CD4-positive, CD25-positive, alpha-beta regulatory T cell (primary cell): ENCODE measurements around the gene CCSAP. TPM values are rescaled to one million over a fixed set of nuclear protein-coding genes. Genes with fewer than 3 reads are reported as not detected.
A peak's percentile ranks its signal among the peaks of the same experiment; 100 is the strongest.
"Not testable (repeated sequence)": the region's sequence is repeated elsewhere in the genome, so short reads cannot be mapped to it uniquely, and the experiment has no call there.

Experiments used
- ATAC-seq, 2 donors: fragments of 150-1000 bp; cut with Tn5 transposase; one replicate each; pipeline ENCODE4 v1.10.0; 2021; ENCODE audit warnings: low read depth in 2 of 2, moderate number of reproducible peaks in 2 of 2, moderate library complexity in 1 of 2
- DNase-seq, 3 donors: peaks; one replicate each; pipeline versions ENCODE4 v3.0.0 to v3.0.0-alpha.2; 2012 to 2022; ENCODE audit warnings: mixed read lengths in 1 of 3
- H3K27ac ChIP-seq: one replicate; pipeline ENCODE4 v1.7.0; 2013; ENCODE audit warnings: mild to moderate bottlenecking, low read length; ENCODE audit not compliant: insufficient read depth, poor library complexity, severe bottlenecking
- H3K27me3 ChIP-seq: one replicate; pipeline ENCODE4 v1.7.0; 2013; ENCODE audit warnings: low read length; ENCODE audit not compliant: control insufficient read depth, insufficient read depth
- H3K36me3 ChIP-seq: one replicate; pipeline ENCODE4 v1.7.0; 2013; ENCODE audit warnings: mild to moderate bottlenecking, low read length, moderate library complexity; ENCODE audit not compliant: control insufficient read depth, insufficient read depth
- H3K4me1 ChIP-seq: 2 replicates; pipeline ENCODE4 v1.7.0; 2013; ENCODE audit warnings: mild to moderate bottlenecking, low read length; ENCODE audit not compliant: insufficient read depth, control insufficient read depth, poor library complexity, severe bottlenecking
- H3K4me3 ChIP-seq: one replicate; pipeline ENCODE4 v1.7.0; 2013; ENCODE audit warnings: low read depth, mild to moderate bottlenecking, low read length, moderate library complexity
- H3K9me3 ChIP-seq, 2 experiments: 1 replicate in 1 of 2; 2 replicates in 1 of 2; pipeline ENCODE4 v1.7.0; 2013; ENCODE audit warnings: low read length in 2 of 2, mild to moderate bottlenecking in 1 of 2, moderate library complexity in 1 of 2; ENCODE audit not compliant: control insufficient read depth in 2 of 2
- H3K27ac Mint-ChIP-seq, 3 donors: one replicate each; pipeline ENCODE4 v1.8.0; 2020 to 2022; ENCODE audit warnings: mild to moderate bottlenecking in 3 of 3, mixed read lengths in 3 of 3, moderate library complexity in 2 of 3
- H3K27me3 Mint-ChIP-seq: one replicate; pipeline ENCODE4 v1.8.0; 2022; ENCODE audit warnings: mild to moderate bottlenecking, mixed read lengths
- H3K36me3 Mint-ChIP-seq: one replicate; pipeline ENCODE4 v1.8.0; 2020; ENCODE audit warnings: mixed read lengths
- H3K4me1 Mint-ChIP-seq, 4 donors: one replicate each; pipeline ENCODE4 v1.8.0; 2020 to 2022; ENCODE audit warnings: mixed read lengths in 4 of 4, mild to moderate bottlenecking in 1 of 4
- H3K4me3 Mint-ChIP-seq, 4 donors: one replicate each; pipeline ENCODE4 v1.8.0; 2020 to 2022; ENCODE audit warnings: mild to moderate bottlenecking in 4 of 4, mixed read lengths in 4 of 4, moderate library complexity in 3 of 4
- H3K9me3 Mint-ChIP-seq, 7 donors: one replicate each; pipeline ENCODE4 v1.8.0; 2020 to 2022; ENCODE audit warnings: mixed read lengths in 7 of 7, mild to moderate bottlenecking in 3 of 7, moderate library complexity in 2 of 7
- polyA plus RNA-seq, 4 donors: library from polyadenylated mRNA; unstranded; fragments of 300-500 nt; fragmentation: Illumina TruSeq; gene quantifications; one replicate each; pipeline ENCODE4 v1.2.3, GENCODE V29; 2021
- total RNA-seq: library from RNA; stranded (reverse); gene quantifications from one replicate; pipeline ENCODE4 v1.2.3, GENCODE V29; 2022

Gene CCSAP
- total and polyA plus RNA-seq, 5 donors from 2014 or later = 1.5 to 8.9 (median 2.8) TPM

- no peak overlapping the region for H3K4me3 Mint-ChIP-seq
- no peaks in the 10 kb centered on the region for H3K27me3 ChIP-seq
- H3K4me1 Mint-ChIP-seq = peaks cover 5 to 19% (median 11%) of the 10 kb centered on the region in 4 donors
- peaks cover 0 to 4% (median 2%) of the 10 kb centered on the region in 7 donors for H3K9me3 Mint-ChIP-seq
- H3K36me3 ChIP-seq = peaks cover 4% of the 10 kb centered on the region
- H3K36me3 Mint-ChIP-seq = peaks cover 9% of the 10 kb centered on the region
- no peaks in the 10 kb centered on the region for H3K4me1 ChIP-seq
- peaks cover 2 to 4% of the 10 kb centered on the region in 2 experiments for H3K9me3 ChIP-seq
- peaks cover 13% of the 10 kb centered on the region for H3K27me3 Mint-ChIP-seq
- no peak overlapping the region for H3K27ac ChIP-seq
- ATAC-seq = no peak
- H3K27ac Mint-ChIP-seq = no peak overlapping the region
- H3K4me3 ChIP-seq = no peak overlapping the region
- DNase-seq = no peak
These were observed 8.6 kb downstream of the CCSAP start for GRCh38 chr1:229334269-229334668.

- Mint-ChIP-seq H3K27ac (peak overlapping the region in 2 of 3 donors; percentile 33 to 72), H3K4me3 (no peak overlapping the region), H3K9me3 (peaks cover 0 to 4% (median 0%) of the 10 kb centered on the region in 7 donors), H3K27me3 (no peaks in the 10 kb centered on the region), H3K36me3 (peaks cover 19% of the 10 kb centered on the region), H3K4me1 (peaks cover 12 to 42% (median 13%) of the 10 kb centered on the region in 4 donors)
- ATAC-seq (no peak), DNase-seq (no peak)
- Histone ChIP-seq H3K9me3 (no peaks in the 10 kb centered on the region), H3K4me3 (no peak overlapping the region), H3K27me3 (no peaks in the 10 kb centered on the region), H3K36me3 (peaks cover 10% of the 10 kb centered on the region), H3K4me1 (peaks cover 17% of the 10 kb centered on the region), H3K27ac (no peak overlapping the region)
These were observed 14.1 kb downstream of the CCSAP start for GRCh38 chr1:229328598-229329362.

- DNase-seq = peak in 2 of 3 donors; percentile 29 to 36
- peaks cover 20% of the 10 kb centered on the region for H3K36me3 ChIP-seq
- Mint-ChIP-seq H3K4me1 (peaks cover 12 to 42% (median 13%) of the 10 kb centered on the region in 4 donors), H3K36me3 (peaks cover 23% of the 10 kb centered on the region), H3K4me3 (peak overlapping the region in 2 of 4 donors; percentile 8 to 40), H3K27ac (peak overlapping the region in 1 of 3 donors; percentile 99)
- ATAC-seq = peak in 1 of 2 donors; percentile 45
- not testable (repeated sequence) for H3K9me3 ChIP-seq, H3K4me3 ChIP-seq, H3K9me3 Mint-ChIP-seq, H3K27me3 ChIP-seq, H3K27me3 Mint-ChIP-seq, H3K27ac ChIP-seq
- peaks cover 17% of the 10 kb centered on the region for H3K4me1 ChIP-seq
These were observed 15.1 kb downstream of the CCSAP start for GRCh38 chr1:229327765-229328164.

GRCh38 chr1:229326601-229327000 lies 16.2 kb downstream of the CCSAP start:
- peak overlapping the region; percentile 43 for H3K4me3 ChIP-seq
- H3K27me3 Mint-ChIP-seq = no peaks in the 10 kb centered on the region
- H3K36me3 Mint-ChIP-seq = peaks cover 29% of the 10 kb centered on the region
- H3K27me3 ChIP-seq = no peaks in the 10 kb centered on the region
- peak in 1 of 2 donors; percentile 41 for ATAC-seq
- H3K4me1 ChIP-seq = peaks cover 17% of the 10 kb centered on the region
- H3K9me3 ChIP-seq = no peaks in the 10 kb centered on the region
- H3K27ac Mint-ChIP-seq = peak overlapping the region; percentile 87 to 99 (median 98)
- DNase-seq = peak in 2 of 3 donors; percentile 42 to 50
- H3K9me3 Mint-ChIP-seq = peaks cover 0 to 1% (median 0%) of the 10 kb centered on the region in 7 donors
- peaks cover 21% of the 10 kb centered on the region for H3K36me3 ChIP-seq
- H3K4me3 Mint-ChIP-seq = peak overlapping the region in 3 of 4 donors; percentile 60 to 75 (median 71)
- H3K27ac ChIP-seq = peak overlapping the region; percentile 58
- peaks cover 12 to 42% (median 13%) of the 10 kb centered on the region in 4 donors for H3K4me1 Mint-ChIP-seq

GRCh38 chr1:229325853-229326487 lies 16.9 kb downstream of the CCSAP start:
- peak overlapping the region; percentile 87 to 99 (median 98) for H3K27ac Mint-ChIP-seq
- Histone ChIP-seq H3K36me3 (peaks cover 21% of the 10 kb centered on the region), H3K4me3 (peak overlapping the region; percentile 67), H3K27ac (peak overlapping the region; percentile 58), H3K4me1 (peaks cover 17% of the 10 kb centered on the region), H3K9me3 (no peaks in the 10 kb centered on the region), H3K27me3 (no peaks in the 10 kb centered on the region)
- peaks cover 32% of the 10 kb centered on the region for H3K36me3 Mint-ChIP-seq
- H3K27me3 Mint-ChIP-seq = no peaks in the 10 kb centered on the region
- H3K4me3 Mint-ChIP-seq = peak overlapping the region; percentile 0 to 81 (median 66)
- H3K9me3 Mint-ChIP-seq = peaks cover 0 to 1% (median 0%) of the 10 kb centered on the region in 7 donors
- peaks cover 12 to 42% (median 13%) of the 10 kb centered on the region in 4 donors for H3K4me1 Mint-ChIP-seq
- DNase-seq (peak in 2 of 3 donors; percentile 46 to 55), ATAC-seq (peak in 1 of 2 donors; percentile 63)

GRCh38 chr1:229325401-229325800 lies 17.4 kb downstream of the CCSAP start:
- DNase-seq (no peak), ATAC-seq (no peak)
- Histone ChIP-seq H3K27me3 (no peaks in the 10 kb centered on the region), H3K27ac (peak overlapping the region; percentile 58), H3K4me3 (peak overlapping the region; percentile 67), H3K9me3 (no peaks in the 10 kb centered on the region), H3K4me1 (peaks cover 17% of the 10 kb centered on the region), H3K36me3 (peaks cover 21% of the 10 kb centered on the region)
- peaks cover 0 to 1% (median 0%) of the 10 kb centered on the region in 7 donors for H3K9me3 Mint-ChIP-seq
- H3K36me3 Mint-ChIP-seq = peaks cover 36% of the 10 kb centered on the region
- peak overlapping the region in 3 of 4 donors; percentile 60 to 81 (median 71) for H3K4me3 Mint-ChIP-seq
- H3K27ac Mint-ChIP-seq = peak overlapping the region; percentile 87 to 99 (median 98)
- peaks cover 12 to 42% (median 13%) of the 10 kb centered on the region in 4 donors for H3K4me1 Mint-ChIP-seq
- H3K27me3 Mint-ChIP-seq = no peaks in the 10 kb centered on the region

- Mint-ChIP-seq H3K27ac (peak overlapping the region in 2 of 3 donors; percentile 33 to 60), H3K9me3 (no peaks in the 10 kb centered on the region), H3K4me3 (no peak overlapping the region), H3K36me3 (peaks cover 44% of the 10 kb centered on the region), H3K4me1 (peaks cover 13 to 40% (median 15%) of the 10 kb centered on the region in 4 donors), H3K27me3 (no peaks in the 10 kb centered on the region)
- Histone ChIP-seq H3K4me1 (peaks cover 17% of the 10 kb centered on the region), H3K9me3 (no peaks in the 10 kb centered on the region), H3K36me3 (peaks cover 31% of the 10 kb centered on the region), H3K27me3 (no peaks in the 10 kb centered on the region), H3K4me3 (no peak overlapping the region), H3K27ac (no peak overlapping the region)
- no peak for ATAC-seq
- no peak for DNase-seq
These were observed 18.8 kb downstream of the CCSAP start for GRCh38 chr1:229323885-229324553.
